HG03135 (cell line): Measurements from ENCODE around the gene LRFN2.

Experiments used
- ATAC-seq: cut with Tn5 transposase; IDR thresholded peaks from one replicate; pipeline ENCODE4 v1.9.1; 2021; ENCODE audit warnings: mild to moderate bottlenecking, moderate library complexity; ENCODE audit not compliant: unreplicated experiment

The LRFN2 gene

DNA sequence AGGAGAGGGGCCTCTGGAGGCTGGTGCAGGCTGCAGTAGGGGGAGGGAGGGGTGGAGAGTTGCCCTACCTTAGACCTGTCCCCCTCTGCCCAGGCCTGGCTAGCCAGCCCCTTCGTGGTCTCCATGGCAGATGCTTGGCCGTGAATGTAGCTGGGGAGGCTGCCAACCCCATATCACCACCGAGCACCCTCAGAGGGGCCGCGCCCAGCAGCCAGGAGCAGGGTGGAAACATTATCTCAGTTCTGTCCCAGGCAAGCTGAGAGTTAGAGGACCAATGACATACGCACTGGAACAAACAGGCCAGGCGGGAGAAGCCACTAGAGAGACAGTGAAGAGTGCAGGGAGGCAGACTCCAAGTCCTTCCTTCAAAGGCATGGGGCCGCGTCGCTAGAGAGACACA lies 66.5 kb downstream of the LRFN2 start:
- no peak for ATAC-seq

DNA sequence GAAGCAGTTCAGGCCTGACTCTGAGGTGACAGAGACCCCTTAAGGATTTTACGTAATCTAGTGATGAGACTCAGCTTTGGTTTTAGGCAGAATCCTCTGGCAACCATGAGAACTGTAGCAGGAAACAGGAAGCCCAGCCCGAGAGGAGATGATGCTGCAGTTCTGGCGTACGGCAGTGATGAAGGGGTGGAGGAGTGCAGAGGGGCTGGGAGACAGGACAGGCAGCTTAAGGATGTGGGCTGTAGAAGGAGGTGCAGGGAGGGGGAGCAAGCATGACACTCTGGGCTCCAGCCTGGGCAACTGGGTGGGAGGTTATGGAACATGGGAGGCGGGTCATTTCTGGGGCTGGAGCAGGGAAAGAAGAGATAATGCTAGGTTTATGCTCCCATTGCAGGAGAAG lies 67.1 kb downstream of the LRFN2 start:
- ATAC-seq, result no peak

DNA sequence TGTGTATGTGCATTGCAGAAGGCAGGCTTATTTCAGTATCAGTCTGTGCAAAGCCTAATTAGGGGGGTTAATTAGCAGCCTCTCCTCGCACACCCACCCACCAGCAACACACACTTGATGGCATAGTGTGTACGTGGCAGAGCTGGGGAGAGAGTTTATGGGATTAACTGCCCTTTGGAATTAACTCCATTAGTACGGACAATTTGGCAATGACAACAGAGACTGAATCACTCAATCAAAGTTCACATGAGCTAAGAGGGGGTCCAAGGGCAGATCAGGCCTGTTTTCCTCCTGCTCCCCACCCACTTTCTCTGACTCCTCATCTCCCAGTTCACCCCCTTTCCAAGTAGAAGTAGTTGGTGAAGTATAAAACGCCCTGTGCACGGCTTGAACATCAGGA lies 69.5 kb downstream of the LRFN2 start:
- ATAC-seq, result no peak

DNA sequence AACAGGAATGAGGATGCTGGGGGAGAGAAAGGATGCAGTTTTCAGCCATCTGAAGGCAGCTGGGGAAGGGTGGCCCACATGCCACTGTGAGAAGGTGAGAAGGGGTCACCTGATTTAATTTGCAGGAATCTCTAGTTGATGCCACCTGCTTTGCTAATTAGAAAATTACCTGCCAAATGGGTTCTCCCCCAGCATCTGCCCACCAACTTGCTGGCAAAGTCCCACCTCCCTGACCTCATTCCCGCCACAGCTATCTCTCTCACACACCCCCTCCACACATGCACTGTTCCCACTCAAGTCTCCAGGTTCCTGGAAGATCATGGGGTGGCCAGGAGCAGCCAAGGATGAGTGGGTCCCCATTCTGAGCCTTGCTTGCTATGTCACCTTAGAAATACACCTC lies 70.7 kb downstream of the LRFN2 start:
- ATAC-seq, result no peak

DNA sequence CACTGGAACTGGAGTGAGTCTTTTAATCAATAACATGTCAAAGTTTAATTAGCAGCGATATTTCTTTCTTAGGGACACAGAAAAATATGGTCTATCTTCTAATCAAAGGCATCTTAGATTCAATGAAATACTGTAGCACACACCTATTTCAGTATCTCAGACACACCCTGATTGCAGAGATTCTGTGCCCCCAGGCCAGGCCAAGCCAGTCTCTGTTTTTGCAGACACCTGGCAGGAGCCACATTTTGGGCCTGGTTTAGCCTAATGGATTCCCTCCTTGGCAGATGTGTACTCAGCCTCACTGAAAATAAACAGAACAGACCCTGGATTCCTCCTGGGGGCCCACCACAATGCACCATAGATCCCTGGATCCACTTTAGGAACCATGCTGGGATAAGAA lies 74.8 kb downstream of the LRFN2 start:
- no peak for ATAC-seq

DNA sequence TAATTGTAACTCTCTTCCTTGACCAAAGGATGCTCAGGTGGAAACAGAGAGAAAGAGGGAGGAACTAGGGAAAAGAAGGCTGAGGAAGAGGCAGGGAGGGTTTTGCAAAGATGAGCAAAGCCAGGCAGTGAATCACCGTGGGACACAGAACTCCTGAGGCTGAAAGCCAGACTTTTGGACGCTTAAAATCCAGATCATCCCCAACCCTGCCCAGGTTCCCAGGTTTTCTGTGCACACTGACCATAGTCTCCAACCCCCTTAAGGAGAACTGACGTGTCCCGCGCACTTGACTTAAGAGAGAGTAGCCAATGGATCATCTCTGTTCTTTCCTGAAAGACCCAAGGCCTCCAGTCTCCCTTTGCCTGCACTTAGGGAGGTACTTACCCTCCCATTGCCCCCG lies 75.3 kb downstream of the LRFN2 start:
- ATAC-seq, result no peak

DNA sequence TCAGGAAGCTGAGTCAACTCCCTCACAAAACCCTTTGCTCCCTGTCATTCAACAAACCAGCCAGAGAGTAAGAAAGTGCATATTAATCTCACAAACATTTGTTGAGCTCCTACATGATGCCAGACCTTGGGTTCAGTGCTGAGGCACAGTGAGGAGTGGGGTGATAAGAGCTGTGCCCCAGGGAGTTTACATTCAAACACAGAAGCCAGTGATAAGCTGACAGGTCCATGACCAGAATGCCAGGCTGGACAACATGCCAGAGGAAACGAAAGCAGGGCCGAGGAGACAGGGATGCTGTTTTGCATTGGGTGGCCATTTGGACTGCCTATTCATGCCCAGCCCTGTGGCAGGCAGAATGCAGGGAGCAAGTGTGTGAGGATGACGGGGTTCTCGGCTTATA lies 76.7 kb downstream of the LRFN2 start:
- no peak for ATAC-seq

DNA sequence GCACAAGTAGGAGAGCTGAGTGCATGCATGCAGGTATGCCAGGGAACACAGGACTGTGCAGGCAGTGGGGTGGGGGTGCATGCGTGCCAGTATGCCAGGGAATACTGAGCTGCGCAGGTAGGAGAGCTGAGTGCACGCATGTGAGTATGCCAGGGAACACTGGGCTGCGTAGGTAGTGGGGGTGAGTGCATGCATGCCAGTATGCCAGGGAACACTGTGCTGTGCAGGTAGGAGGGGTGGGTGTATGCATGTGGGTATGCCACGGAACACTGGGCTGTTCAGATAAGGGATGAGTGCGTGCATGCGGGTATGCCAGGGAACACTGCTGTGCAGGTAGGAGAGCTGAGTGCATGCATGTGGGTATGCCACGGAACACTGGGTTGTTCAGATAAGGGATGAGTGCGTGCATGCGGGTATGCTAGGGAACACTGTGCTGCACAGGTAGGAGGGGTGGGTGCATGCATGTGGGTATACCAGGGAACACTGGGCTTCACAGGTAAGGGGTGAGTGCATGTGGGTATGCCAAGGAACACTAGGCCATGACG lies 77.4 kb downstream of the LRFN2 start:
- no peak for ATAC-seq

DNA sequence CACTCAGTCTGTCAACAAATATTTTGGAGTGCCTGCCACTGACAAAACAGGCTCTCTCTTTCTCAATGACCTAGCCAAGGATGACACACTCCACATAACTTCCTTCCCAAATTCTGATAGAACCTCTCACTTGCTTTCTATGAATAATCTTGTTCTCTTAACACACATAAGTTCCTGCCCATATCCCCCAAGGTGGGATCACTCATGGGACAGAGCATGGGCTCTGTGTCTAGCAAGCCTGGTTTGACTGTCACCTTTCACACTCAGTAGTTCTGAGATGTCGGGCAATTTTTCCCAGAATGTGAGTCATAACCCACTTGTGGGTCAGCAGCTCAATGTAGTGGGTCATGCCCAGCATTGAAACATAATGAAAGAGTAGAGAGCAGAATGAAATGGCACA lies 78.1 kb downstream of the LRFN2 start:
- ATAC-seq, result no peak

DNA sequence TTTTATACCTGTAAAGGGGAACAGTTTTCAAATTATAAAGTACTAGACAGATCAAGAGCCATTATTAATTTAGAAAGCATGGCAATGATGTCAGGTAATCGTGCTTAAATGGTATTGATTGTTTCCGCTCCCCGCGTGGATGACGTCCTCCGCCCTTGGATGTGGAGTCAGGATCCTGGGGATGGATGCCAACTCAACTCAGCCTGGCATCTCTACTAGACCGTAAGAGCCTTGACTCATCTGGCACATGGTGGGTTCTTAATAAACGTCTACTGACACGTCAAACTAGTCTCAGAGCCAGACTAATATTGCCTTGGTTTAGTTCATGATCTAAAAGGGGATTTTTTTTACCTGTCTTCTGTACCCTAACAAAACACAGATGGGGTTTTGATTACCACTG lies 80.2 kb downstream of the LRFN2 start:
- no peak for ATAC-seq

DNA sequence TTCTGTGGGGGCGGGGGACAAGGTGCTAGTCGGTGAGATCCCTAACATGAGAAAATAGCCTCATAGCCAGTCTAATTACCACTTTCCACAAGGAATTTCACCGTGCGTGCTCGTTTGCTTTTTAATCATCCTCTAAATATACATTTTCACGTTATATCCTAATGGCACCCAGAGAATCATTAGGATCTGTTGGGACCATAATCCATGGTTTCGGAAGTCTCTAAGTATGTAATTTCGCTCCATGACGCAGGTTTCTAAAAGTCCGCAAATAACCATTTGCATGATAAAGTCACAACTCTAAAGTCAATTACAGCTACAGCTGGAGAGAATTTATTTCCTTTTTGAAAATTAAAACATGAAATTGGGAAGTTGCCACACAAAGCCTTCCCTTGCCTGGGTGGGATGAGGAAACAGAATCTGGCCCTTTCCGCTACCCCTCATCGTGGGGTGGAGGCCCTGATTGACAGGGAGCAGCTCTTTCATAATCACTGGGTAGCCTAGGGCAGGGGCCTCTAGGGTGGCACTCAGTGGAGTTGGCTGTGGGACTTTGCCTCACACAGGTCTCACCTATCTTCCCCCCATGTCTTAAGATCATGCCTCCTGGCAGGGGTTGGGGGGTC lies 81.9 kb downstream of the LRFN2 start:
- no peak for ATAC-seq

DNA sequence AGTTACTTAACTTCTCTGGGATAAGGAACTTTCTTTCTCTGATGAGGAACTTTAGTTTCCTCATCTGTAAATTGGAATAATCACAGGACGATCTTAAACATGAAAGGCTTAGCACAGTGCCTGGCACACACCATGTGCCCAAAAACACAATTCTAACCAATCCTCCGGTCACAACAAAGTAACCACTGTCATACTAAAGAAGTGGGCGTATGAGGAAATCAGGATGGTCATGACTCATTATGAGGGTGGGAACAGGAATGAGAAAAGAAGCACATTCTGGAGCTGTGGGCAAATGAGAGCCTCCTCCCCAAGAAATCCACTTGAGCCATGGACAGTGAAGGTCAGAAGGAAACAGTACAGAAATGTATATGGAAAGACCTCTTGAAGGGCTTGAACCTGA lies 82.9 kb downstream of the LRFN2 start:
- ATAC-seq, result no peak

DNA sequence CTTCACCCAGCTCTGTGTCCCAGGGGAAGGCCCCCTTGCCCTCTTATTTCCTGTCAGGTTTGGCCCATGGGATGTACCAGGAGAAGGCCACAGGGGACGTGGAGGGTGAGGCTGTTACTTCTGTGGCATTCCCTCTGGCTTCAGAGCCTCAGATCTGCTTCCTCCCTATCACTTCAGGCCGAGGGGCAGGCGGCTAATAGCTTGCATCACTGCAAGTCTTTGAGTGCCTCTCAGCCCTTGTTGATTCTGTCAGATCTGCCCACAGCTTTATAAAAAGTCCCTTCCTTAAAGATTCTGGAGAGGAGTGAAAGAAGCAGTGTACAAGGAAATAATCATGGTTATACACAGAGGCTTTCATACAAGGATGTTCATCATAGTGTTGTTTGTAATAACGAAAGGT lies 86.9 kb downstream of the LRFN2 start:
- no peak for ATAC-seq

DNA sequence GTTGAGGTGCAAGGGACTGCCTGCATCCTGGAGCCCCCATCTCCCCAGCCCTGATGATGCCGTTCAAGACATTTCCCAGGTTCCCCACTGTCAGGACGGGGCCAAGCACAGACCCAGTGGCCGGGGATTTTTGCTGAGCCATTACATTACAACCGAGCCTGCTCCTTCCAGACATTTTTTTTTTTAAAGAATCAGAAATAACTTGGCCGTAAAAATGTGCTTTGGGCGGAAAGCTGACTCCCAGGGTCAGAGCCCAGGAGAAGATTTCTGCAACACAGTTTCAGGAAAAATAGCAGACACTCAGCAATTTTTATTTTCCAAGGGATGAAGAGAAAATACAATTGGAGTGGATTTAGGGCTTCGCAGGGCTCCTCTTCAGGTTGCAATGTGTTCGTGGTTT lies 87.9 kb downstream of the LRFN2 start:
- no peak for ATAC-seq

DNA sequence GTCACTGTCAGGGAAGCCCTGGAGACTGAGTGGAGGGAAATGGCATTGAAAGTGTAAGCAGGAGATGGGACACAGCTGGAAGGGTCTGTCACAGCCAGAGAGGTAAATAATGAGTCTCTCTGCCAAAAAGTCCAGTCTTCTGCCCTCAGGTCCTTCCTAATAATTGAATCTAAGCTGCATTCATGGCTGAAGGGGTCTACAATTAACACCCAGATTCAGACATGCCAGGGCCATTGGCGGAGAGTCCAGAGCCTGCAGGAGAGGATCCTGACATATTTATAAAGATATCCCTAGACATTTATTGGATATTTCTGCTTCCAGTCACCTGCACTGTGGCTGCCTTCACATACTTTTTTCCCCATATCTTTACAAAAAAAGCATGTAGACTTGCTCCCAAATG lies 89.0 kb downstream of the LRFN2 start:
- ATAC-seq, result no peak

DNA sequence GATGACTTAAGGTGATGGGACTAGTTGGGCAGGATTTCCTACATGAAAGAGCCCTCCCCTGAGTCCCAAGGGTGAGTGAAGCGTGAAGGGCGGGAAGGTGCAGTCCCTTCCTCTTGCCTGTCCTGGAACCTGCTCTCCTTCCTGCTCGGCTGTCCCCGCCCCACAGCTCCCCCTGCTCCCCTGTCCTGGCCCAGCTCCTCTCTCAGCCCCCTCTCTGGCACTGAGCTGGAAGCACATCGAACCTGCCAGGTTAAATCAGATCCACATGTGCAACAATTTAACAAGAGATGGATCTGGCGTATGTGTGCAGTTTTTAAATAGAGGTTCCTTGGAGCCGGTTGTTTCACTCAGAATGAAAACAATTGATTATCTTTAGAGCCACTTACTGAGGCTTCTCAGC lies 95.0 kb downstream of the LRFN2 start:
- ATAC-seq, result no peak

DNA sequence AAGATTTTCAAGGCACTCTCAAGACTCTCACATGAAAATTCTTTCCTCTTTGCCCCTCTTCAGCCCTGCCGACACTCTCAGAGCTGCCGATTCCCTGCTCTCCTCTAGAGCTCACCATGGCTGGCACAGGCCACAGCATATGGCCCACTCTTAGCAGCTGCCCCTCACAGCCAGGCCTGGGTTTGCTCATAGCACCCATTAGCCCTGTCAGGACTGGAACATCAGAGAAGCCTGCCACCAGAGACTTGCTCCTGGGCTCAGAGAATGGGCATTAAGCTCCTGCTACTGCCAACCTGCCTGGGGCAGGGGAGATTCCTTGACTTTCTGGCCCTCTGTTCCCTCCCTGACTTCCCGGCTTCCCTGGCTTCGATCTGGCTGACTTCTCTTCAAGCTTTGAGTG lies 96.7 kb downstream of the LRFN2 start:
- ATAC-seq, result no peak

DNA sequence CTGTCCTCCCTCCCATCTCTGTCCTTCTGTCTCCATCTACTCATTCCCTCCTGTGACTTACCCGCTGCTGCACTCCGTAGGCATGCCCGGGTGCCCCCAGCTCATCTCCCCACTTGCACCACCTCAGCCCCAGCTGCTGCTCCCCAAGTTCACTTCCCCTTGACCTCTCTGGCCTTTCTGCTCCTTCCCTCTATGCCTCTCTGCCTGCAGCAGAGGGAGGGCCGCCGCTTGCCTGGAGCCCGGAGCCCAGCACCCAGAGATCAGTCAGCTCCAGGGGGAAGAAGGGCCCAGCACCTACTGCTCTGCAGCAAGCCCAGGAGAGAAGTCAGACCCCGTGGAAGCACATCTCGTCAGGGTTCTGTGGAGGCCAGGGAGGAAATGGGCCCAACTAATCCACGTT lies 97.4 kb downstream of the LRFN2 start:
- ATAC-seq, result no peak

DNA sequence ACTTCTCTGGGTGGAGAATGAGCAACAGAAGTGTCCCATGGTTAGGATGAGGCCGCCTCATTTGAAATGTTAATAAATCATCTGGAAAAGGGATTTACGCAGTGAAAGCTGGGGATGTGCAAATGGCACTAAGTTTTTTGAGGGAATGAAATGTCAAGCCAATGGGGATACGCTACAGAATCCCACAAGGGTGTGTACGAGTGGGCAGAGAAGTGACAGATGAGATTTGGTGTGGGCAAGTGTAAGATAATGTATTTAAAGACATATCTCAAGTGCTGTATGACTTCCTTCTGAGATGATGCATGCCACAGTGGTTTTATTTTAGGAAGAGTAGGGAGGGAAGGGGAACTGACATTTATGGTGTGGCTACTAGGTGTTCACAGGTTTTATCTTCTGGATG lies 100.6 kb downstream of the LRFN2 start:
- ATAC-seq, result no peak

DNA sequence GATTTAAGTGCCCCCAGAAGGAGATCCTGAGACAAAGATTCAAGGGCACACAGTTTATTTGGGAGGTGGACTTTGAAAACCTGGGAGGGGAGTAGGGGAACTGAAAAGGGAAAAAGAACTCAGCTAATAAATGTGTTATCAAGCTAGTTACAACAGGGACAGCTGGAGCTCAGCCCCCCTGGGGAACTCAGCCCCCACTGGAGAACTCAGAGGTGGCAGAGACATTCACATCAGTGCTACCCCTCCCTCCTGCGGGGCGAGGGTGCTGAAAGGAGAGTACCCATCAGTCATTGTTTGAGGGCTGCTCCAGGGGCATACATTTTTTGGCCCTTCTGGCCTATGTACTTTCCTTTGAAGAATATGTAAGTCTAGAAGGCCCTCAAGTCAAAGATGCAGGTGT lies 101.4 kb downstream of the LRFN2 start:
- no peak for ATAC-seq

DNA sequence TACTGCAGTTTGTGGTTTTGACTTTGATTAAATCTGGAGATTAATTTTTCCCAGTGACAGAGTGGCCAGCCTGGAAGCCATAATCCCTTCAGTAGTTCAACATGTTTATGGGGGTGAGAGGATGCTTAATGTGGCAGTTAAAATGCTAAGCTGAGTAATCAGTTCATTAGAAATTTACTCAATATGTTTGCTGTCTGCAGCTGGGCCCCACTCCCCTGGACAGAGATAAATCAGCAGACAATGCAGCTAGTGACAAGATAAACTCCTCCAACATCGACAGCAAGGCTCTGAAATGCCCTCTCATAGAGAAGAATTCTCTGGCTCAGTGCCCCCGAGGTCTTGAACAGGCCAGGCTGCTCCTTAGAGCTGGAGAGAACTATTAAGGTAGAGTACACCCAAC lies 101.9 kb downstream of the LRFN2 start:
- ATAC-seq, result no peak

DNA sequence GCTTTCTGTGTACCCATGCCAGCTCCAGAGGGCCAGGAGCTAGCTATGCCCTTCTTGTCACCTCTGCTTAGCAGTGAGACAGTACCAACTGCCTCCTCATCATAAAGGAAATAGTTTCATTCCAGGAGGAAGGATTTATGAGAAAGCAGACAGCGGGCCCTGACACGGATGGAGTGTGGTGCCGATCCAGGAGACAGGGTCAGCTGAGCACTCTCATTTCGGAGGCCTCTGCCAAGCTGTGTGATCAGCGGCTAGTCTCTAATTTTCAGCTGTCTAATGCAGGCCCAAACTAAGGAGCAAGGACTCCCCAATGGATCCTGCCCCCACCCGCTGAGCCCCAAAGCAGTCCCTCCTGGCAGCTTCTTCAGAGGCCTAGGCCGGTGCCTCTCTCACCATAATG lies 103.1 kb downstream of the LRFN2 start:
- no peak for ATAC-seq

DNA sequence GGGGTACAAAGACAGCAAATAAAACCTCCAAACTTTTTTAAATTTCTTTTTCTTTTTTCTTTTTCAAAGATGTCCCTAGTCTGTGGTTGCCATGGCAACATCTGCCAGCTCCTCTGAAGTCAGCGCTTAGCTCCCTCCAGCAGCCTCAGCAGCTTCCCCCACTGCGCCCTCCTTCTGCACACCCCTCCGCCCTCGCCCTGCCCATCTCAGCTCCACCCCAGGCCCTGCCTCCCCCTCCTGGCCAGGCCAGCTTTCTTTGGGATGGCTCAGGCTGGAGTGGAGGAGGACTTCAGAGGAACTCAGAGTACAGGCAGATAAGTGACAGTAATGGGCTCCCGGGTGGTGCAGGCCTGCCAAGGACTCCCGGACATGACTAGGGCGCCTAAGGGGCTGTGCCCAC lies 104.6 kb downstream of the LRFN2 start:
- ATAC-seq, result no peak
